NCI-H1436 treated with DMSO at 0.1 percent for 48 hours (cell line): Measurements from ENCODE around the gene SNTG2.

Experiments used
- DNase-seq: peaks from one replicate; lab custom pipeline; 2025; lab: John Stamatoyannopoulos, UW

The SNTG2 gene

DNA sequence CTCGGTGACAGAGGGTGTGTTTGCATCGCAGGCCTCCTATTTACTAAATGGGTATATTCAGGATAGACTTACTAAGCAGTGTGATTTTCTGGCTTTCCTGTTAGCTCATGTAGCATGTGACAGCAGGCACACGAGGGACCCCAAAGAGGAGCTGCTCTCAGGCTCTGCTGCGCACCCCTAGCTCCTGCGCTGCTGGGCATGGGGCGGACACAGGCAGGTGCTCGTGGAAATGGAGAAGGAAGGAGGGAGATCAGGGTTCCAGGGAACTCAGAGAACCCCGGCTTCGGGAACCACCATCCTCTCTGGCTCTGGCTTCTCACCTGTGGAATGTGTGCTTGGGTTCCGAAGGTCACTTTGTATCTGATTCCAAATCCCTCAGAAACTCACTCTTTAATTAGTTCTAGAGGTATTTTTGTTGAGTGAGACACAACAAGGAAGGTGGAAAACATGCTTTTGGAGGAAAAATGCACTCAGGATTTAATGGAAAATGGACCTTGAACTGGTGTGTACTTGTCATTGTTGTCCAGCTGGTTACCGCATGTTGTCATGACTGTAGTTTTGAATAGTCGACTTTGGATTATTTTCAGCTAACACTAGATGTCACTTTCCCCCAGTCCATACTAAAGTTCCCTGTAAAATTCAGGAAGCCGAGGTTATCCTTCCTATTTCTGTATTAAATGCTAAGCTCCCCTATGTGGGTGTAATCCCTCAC, 3.5 kb downstream of the SNTG2 start:
- no peak for DNase-seq

DNA sequence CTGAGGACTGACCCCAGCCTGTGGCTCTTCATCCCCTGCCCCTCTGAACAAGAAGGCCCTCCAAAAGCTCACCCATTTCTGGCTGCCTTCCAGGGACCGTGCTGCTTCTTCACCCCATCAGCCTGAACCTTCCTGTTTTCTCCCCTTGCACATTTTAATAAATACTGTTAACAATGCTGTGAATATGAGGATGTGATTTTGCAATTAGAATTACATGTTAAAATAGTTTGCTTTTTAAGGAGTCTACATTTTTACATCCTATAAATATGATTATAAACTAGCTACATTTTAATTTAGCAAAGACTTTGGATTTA, 4.0 kb downstream of the SNTG2 start:
- no peak for DNase-seq

DNA sequence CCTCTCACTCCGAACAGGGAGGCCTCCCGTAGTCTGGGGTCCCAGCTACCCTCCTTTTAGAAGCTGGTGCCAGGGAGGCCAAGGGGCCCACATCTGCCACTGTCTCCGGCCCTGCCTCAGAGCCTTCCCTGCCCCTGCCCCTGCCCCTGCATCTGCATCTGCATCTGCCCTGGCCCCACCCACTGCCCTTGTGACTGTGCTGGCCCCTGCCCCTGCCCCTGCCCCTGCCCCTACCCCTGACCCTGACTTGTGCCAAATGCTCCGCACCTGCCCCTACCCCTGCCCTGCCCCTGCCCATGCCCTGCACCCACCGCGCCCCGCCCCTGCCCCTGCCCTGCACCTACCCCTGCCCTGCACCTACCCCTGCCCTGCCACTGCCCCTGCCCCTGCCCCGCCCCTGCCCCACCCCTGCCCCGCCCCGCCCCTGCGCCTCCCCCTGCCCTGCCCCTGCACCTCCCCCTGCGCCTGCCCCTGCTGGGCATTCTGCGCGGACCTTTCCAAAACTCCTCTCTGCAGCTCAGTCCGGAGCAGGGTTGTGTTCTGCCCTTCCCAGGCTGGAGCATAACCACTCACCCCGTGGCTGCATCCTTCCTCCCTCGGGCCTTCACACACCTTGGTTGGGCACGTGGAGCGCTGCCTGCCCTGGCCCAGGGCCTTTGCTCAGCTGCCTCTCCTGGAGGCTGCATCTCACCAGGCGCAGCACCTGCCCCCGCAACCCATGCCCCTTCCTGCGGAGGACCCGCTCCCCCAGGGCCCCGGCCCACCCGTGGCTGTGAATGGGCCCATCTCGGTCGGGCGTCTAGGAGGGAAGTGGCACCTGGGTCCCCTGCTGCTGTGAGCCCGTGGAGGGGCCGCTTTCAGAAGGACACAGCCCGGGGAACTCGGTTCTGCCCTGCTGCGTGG, 5.4 kb downstream of the SNTG2 start:
- DNase-seq, result no peak

DNA sequence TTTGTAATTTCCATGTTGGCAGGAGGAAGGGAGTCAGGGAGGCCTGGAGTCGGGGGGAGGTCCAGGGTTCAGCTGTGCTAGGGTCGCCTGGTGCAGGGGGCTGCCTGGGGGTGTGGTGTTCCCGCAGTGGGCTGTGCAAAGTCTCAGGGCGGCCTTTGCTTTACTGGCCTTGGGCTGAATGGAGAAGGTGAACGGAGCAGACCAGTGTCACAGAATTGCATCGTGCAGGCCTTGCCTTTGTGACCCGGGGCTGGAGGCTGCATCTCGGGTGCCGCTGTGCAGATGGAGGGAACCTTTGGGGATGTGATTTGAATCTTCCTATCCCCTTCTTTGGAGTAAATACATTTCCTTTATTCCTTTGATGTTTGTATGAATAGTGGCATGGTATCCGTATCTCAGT, 8.8 kb downstream of the SNTG2 start:
- no peak for DNase-seq

DNA sequence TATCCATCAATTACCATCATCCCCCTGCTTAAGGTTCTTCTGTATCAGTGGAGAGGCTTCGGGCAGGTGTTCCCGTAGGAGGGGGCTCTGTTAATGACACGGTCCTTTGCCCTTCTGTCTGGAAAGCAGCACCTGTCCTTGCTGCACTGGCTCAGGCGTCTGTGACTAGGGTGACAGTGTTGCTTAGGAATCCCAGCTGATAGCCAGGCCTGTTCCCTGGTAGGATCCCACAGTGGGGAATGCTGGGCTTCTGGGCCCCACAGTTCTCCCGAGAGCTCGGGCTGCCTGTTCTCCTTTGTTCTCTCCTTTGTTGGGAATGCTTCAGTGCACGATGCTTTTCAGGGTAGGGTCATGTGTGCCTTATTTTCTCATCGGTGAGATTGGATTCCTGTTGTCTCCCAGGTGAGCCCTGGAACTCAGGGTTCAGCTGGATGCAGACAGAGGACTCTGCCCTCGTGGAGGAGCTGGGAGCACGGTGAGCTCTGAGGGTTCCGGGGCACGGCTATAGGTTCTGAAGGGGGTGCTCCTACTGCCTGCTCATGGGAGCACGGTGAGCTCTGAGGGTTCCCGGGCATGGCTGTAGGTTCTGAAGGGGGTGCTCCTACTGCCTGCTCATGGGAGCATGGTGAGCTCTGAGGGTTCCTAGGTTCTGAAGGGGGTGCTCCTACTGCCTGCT, 9.6 kb downstream of the SNTG2 start:
- DNase-seq, result no peak

DNA sequence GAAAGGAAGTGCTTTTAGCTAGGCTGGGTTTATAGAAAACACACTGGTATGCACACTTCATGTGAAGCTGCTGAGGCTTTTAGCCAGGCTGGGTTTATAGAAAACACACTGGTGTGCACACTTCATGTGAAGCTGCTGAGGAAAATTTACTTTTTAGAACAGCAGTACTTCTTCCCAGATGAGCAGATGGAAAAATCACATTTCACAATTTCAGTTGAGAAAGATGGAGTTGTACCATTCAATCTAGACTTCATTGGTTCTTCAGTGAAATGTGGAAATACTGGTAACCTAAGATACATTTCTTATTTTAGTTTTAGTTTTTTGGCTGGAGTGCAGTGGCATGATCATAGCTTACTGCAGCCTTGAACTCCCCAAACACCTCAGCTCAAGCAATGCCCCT, 11.1 kb downstream of the SNTG2 start:
- no peak for DNase-seq

DNA sequence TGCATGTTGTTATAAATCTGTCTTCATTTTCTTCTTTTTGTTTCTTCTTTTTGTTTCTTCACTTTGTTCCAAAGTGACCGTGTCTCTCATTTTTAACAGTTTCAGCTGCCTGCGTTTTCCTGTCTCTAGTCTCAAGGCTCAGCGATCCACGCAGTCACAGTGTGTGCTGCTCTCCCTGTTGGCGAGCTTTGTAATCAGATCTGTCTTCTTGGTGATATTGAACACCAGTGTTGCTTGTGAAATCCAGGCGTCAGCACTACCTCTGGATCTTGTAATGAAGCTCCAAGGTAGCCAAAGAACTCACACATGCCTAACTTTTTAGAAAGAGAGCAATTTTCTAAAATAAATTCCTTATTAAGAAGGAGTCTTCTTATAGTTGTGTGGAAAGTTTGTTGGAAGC, 13.2 kb downstream of the SNTG2 start:
- no peak for DNase-seq

DNA sequence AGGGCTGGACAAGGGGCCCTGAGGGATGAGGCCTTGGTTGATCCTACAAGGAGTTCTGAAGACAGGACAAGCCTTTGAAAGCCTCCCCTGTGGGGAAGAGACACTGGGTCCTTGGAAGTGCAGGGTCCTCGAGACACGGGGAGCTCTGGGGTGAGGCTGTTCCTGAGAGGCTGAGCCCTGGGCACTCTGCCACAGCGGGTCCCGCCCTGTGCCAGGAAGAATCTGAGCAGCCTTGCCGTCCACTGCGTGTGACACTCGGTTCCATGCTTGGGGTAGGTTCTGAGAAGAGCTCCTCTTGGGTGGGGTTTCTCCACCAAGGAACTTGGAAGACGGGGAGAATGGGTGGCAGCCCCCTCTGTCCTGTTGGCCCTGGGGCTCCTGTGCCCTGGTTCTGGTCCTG, 13.9 kb downstream of the SNTG2 start:
- DNase-seq, result no peak

DNA sequence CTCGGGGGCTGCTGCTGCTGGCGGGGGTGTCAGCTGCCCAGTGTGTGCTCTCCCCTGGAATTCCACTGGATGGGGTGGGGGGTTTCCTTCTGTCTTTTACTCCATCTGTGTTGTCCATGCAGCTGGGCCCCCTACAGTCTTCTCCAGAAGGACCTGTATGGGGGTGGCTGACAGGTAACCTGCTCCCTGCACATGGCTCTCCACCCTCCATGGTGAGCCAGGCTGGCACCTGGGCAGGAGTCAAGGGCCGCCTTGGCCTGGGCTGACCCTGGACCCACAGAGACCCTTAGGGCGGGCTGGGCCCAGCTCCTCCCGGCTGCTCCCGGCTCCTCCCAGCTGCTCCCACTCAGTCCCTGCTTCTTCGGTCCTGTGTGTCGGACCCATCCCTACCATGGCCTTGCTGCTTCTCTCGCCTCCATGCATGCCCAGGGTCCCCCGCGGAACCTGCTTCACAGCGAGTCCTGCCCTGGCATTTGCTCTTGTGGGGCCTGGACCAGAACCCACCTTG, 15.0 kb downstream of the SNTG2 start:
- no peak for DNase-seq

DNA sequence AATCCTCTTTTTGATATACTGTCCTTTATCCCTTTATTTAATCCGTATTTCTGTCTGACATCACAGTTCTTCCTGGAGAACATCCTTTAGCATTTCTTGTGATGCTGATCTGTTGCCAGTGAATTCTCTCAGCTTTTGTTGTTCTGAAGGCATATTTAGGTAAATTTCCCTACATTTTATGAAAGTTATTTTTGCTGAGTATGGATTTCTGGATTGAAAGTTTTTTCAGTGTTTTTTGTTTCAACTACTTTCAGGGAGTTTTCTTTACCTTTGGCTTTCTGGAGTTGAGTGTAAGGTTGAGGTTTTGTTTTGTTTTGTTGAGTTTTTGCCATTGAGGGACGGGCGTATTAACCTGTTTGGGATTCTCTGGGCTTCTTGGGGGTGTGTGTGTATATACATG, 22.5 kb downstream of the SNTG2 start:
- DNase-seq, result no peak

DNA sequence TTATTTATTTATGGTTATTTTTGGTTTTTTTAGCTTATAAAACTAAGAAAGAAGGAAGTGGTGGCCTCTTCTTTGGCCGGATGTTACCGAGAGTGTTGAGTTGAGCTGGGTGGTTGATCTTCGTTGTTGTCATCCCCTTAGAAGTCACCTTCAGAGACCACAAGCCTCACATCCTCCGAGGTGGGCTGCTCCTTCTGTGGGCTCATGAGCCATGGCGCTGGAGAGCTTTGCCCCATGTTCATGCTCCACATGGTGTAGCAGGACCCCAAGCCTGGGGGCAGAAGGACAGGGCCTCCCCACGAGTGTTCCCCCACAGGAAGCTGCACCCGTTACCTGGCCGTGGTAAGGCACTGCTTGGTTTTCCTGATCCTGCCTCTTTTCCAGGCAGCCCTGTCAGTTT, 23.4 kb downstream of the SNTG2 start:
- no peak for DNase-seq

DNA sequence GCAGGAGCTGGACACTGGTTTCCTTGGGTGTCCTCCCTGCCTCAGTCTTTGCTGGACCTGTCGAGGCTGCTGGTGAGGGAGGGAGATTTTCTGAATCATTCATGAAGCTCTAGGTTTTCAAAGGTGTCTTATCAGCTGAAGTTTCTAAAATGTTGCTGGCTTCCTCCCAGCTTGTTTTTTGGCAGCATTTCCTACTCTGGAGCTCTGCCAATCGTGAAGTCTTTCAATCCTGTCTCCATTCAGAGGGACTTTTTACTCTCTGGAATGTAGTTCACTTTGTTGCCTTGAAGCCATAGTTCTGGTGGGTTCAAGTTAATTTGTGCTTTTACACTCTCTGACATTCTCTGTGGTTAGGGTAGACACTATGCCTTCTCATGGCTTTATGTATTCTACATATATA, 23.9 kb downstream of the SNTG2 start:
- DNase-seq, result no peak

DNA sequence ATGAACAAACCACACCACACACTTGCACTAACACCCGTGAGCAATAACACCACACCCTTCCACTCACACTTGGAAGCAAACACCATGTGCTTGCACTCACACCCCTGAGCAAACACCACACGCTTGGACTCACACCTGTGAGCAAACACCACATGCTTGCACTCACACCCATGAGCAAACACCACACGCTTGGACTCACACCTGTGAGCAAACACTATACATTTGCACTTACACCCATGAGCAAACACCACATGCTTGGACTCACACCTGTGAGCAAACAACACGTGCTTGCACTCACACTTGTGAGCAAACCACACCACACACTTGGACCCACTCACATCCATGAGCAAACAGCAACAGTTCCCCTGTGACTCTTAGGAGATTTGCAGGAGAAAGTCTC, 24.4 kb downstream of the SNTG2 start:
- no peak for DNase-seq

DNA sequence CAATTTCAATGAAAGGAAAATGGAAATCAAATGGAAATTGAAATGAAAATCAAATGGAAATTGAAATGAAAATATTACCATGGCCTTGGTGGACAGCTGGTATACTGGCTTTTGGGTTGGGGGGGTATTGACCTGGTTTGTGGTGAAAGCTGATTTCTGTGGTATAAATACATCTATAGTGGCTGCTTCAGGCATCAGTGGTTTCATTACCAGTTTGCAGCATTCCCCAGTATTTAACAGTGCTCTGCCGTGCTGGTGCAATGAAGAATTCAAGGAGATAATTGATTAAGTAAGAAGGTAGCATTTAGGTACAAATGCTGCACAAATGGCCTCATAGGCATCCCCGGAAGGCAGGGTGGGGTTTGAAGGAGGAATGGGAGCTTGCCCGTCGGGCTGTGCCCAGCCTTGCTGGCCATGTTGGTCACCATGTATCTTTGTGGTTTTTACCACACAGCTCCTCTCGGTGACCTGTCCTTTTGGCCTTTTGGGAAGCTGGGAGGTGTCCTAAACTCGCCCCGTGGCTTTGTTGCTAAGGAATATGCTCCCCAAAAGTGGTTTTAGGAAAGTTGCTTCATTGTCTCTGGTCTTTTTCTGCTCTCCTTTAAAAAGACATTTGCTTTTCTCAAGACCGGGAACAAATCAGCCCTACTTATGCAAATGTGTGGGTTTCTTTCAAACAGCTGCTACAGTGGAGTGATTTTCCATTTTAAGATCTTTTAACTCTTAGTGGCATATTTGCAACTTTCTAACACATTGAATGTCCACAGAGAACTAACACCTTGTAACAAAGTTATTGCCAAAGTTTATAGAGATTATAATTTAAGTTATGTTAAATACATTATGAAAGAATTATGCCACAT, 28.6 kb downstream of the SNTG2 start:
- no peak for DNase-seq

DNA sequence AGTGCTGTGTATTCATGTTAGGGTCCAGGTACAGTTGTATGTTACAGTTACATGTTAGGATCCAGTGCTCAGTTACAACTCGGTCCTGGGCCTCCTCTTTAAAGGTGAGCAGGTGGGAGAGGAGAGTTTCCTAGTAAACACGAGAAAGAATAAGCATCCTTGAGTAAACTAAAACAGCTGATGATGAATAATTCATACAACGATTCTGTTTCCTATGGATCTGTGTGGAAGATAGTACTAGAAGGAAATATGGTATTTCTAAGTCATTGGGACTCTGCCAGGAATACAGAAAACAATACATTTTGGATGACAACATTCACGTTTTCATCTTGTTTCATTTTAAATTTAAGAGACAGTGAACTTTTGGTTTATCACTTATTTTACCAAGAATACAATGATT, 29.5 kb downstream of the SNTG2 start:
- no peak for DNase-seq

DNA sequence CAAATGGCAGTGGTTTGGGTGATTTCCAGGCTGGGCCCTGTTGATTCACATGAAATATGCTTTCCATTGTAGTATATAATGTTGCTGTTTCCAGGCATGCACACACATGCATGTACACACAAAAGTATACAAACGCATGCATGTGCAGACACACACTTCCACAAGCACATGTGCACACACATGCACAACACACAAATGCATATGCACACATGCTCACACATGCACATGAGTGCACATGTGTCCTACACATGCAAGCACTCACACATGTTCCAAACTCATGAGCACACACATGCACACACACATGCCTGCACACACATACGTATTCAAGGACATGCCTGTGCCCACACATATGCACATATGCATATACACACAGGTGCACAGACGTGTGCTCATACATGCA, 30.6 kb downstream of the SNTG2 start:
- DNase-seq, result no peak

DNA sequence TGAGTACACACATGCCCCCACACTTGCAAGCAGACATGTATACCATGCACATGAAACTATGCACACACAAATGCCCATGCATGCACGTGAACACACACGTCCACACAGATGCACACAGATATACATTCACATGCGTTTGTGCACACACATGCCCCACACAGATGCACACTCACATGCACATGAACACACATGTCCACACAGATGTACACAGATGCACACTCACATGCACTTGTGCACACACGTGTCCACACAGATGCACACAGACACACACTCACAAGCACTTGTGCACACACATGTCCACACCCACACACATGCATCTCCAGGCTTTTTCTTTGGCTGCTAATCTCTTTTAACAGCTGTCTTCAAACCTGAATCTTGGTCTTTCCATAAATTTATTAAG, 31.1 kb downstream of the SNTG2 start:
- no peak for DNase-seq

DNA sequence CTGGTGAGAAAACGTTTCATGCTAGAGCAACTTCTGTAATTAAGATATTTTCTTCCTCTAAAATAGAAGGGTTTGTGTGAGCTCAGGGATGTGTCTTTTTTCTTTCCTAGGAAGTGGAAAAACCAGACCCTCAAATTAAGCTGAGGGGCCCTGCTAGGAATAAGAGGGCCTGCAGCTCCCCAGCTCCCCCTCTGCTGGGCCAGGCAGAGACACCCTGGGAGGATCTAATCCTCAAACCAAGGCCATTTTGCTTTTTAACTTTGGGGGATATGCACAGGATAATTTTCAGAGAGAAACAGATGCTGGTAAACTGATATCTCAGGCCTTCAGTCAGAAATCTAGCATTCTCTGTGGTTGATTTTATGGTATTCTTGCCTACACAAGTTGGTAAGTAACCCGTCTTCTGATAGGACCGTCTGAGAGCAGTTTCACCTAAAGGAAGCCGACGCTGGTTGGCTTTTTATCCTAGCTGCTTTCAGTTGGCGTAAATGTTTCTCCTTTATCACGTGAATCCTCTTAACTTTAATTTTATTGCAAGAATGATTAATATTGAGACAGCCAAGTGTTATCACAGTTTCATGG, 34.8 kb downstream of the SNTG2 start:
- DNase-seq, result no peak

DNA sequence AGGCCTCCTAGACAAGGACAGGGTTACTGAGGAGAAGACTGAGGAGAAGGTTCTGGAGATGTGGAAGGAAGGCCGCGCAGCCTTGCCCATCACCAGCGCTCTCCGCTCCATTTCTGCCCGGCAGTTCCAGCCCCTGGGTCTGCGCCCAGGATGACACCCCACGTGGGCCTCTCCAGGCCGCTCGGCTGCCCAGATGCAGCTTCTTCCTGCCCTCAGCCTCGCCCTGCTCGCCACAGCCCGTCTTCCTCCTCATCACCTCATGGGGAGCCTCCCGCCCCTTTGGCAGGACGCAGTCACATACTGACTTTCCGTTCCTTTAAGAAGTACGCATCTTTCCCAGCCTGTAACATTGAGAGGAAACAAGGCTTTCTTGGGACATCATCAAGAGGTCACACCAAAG, 37.1 kb downstream of the SNTG2 start:
- no peak for DNase-seq

DNA sequence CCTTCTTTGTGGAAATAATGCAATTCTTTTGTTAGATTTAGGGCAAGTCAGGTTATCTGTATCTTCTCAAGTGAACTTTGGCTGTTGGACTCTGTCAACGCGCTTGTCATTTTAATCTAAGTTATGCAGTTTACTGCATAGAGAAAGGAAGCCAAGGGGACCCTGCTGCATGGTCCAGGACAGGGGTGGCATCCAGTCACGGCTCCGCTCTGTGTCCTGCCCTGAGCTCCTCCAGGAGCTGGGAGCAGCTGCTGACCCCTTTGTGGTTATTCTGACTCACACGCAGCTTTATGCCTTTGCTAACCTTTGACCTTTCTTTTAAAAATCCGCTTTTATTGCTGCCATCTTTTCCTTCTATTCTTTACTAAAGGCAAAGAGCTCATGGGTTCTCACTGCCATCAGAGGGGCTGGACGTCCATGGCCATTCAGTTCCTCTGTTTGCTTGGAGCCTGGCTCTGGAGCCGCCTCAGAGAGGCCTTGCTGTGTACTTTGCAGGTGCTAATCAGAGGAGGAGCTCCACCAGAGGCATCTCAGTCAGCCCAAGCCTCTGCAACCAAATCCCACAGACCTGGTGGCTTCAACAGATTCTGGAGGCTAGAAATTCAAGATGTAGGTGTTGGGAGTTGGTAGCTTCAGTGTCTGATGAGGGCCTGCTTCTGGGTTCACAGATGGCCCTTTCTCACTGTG, 39.3 kb downstream of the SNTG2 start:
- DNase-seq, result no peak

DNA sequence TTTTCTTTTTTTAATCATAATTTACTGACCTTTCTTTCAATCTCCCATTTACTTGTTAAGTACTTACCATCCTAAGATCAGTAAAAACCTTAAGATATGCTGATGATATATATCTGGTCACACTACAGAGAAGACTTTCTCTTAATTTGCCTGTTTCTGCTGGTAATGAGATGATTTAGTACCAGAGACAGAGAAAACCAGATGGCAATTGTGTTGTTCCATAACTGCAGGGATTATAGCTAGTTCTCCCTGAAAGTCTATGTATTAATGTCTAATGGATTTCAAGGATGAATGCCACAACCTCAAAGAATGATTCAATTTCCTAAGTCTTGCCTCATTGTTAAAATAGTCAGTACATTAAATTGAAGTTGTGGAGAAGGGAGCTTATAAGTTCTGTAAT, 40.3 kb downstream of the SNTG2 start:
- no peak for DNase-seq
